DMS 273 treated with DMSO at 0.1 percent for 48 hours (cell line): ENCODE data around the gene FAM120AOS.
A peak's percentile ranks its signal among the peaks of the same experiment; 100 is the strongest.
"Not testable (repeated sequence)": the region's sequence is repeated elsewhere in the genome, so short reads cannot be mapped to it uniquely, and the experiment has no call there.

Experiments used
- DNase-seq: peaks from one replicate; lab custom pipeline; 2025; lab: John Stamatoyannopoulos, UW

FAM120AOS gene

GRCh38 chr9:93467062-93467416 is 13.7 kb upstream of the FAM120AOS start:
- DNase-seq = no peak

DNA sequence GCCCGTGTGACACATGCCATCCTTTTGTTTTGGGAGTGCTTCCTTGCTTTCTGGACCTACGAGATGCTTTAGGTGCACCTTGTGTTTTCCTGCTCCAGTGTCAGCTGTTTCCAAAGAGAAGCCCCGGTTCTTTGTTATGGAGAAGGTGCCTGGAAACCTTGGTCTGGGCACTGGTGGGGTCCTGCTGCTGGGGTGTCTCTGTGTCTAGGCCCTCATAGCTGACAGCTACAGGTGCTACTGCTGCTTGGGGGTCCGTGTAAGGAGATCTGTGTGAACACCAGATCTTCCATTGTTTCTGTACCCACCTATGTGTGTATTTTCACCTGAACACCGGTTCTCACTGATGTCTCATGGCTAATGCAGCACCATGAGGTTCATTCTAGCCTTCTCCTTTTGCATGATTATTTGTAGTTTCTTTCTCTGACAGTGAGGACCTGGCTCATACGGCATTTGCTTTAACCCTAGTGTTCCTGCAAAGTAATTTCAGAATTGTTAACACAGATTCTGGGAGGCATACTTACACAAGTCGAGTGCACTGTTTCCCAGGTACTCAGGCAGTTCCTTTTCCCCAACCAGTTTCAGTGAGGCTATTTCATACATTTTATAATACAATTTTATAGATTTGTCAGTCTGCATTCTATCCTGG is 13.2 kb upstream of the FAM120AOS start:
- no peak for DNase-seq

DNA sequence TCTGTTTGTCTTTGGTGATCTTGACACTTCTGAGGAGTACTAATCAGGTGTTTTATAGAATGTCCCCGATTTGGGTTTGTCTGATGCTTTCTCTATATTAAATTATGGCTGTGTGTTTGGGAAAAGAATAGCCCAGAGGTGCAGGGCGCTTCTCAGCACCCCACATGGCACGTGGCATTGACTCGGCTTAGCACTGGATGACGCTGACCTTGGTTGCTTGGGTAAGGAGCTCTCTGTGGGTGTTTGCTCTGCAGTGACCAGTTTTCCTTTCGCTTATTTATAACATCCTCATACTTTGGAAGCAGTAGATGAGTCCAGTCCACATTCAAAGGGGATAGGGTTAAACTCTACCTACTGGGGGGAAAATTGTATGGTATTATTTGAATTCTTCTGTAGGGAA is 12.5 kb upstream of the FAM120AOS start:
- DNase-seq = no peak

DNA sequence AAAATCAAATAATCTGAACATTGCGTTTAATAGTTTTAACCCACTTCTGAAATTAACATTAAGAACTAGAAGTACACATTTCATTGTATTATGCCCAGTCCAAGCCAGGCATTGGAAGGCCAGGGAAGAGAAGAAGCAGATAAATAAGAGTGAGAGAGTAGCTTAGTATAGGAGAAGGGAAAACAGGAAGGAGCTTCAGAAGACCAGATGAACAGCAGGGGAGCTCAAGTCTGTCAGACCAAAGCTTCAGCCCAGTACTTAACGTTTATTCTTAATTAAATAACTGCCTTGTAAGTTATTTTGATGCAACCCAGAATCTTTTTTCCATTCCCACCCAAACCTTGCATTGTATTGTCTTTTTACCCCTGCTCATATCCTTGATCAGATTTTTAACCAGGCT is 11.5 kb upstream of the FAM120AOS start:
- no peak for DNase-seq

DNA sequence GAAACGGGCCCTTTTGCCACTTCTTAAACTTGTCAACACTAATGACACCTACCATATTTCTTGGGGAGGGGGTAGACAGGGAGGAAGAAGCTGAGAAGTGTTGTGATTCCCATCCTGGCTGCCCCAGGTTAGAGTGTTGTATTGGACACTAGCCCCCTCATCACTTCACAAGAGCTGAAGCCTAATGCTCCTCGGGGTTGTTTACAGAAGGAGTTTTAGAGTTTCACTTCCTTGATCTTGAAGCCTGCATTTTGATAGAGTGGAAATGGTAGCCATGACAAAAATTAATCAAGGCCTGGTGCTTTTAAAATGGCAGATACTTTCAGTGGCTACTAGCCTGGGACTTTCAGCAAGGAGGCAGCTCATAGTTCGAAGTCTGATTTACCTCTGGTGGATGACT is 11.0 kb upstream of the FAM120AOS start:
- no peak for DNase-seq

- DNase-seq = no peak
Measured at GRCh38 chr9:93463638-93464248, 10.4 kb upstream of the FAM120AOS start.

- DNase-seq = no peak
Measured at GRCh38 chr9:93461821-93462220, 8.4 kb upstream of the FAM120AOS start.

DNA sequence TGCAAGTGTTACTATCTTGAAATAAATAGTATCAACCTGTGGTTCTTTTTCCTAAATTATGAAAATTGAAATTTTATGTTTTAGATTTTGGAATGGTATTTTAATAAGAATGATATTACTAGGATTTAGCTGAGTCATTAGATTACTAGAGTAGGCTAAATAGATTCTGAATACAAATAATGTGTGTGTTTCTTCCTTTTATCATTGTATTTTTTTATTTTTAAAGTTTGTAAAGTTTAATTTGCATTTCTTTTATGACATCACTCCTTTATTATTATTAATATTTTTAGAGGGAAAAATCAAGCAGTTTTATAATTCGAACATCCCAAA is 8.0 kb upstream of the FAM120AOS start:
- no peak for DNase-seq

DNA sequence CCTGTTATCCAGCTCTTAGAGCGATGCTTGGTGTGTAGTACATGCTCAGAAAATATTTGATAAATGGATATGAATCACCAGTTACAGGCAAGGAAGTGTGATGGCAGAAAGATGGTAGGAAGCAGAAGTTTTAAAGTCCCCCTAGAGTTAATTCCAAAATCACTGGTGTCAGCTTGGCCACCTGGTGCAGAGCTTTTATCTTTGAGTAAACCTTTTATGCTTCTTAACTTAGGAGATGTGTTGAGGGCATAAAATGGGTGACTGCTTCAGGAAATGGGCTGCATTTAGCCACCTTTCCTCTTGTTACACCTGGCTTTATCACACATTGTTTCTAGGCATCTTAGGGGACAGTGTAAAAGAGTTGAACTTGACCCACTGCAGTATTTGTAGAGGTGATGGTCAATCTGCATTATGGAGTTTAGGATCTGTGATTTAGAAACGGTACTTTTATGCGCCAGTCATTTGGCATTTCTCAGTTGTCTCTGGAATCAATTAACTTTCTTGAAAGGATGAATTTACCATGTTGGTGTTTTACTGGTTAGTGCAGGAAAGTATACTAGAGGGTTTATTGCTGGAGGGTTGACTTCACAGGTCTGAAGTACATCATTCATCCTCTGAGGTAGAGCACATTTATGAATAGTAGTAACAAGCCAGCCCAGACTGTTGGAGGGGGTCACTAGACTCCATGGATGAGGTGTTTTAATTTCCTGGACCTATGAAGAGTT is 7.5 kb upstream of the FAM120AOS start:
- DNase-seq = no peak

DNA sequence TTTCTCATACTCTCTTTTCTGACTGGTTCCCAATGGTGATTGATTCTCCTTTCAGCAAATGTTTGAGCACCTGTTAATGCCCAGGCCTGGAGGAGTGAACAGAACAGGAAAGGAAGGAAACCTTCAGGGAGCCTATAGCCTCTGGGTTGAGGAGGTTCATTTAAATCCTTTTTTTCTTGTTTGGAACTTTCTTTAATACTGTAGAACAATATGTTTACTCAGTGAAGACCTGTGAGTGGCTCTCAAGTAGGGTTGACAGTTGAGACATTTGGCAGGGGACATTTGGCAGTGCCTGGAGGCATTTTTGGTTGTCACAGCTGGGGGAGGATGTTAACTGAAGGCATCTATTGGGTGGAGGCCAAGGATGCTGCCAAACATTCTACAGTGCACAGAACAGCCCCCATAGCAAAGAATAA is 6.1 kb upstream of the FAM120AOS start:
- no peak for DNase-seq

DNA sequence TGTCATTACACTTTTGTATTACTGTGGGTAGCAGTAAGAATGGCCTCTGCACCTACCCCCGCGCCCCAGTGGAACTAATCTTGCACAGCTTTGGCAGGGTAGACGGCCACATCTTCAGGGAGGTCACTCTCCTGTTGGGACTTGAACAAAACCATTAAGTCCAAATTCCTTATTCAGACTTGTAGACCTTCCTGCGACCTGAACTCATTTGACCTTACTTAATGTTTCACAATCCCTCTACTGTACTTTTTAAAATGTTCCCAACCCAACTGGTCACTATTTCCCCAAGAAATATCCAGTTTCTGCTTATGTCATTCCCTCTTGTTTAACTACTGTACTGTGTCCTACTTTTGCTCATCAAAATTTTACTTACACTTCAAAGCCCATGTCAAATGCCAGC is 5.3 kb upstream of the FAM120AOS start:
- no peak for DNase-seq

- no peak for DNase-seq
Measured at GRCh38 chr9:93457006-93457405, 3.6 kb upstream of the FAM120AOS start.

- DNase-seq = no peak
Measured at GRCh38 chr9:93456504-93456903, 3.1 kb upstream of the FAM120AOS start.

DNA sequence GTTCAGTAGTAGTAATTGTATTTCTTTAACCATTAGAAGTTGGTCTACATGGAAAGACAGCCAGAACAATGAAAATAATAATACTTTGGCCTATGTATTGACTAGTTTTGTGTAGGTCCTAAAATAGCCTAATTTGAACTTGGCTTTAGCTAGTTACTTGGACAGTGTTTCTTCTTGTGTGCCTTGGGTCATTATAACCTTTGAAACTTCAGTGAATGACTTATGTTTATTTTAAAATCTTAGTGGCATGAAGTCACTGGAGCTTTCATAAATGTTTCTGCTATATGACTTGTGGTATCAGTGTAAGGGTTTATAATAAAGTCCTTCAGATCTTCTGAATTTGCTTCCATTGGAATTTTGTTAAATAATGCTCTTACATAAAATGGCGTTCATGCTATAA is 2.6 kb upstream of the FAM120AOS start:
- DNase-seq = no peak

- DNase-seq = no peak
Measured at GRCh38 chr9:93452710-93453046, 703 bp downstream of the FAM120AOS start.

DNA sequence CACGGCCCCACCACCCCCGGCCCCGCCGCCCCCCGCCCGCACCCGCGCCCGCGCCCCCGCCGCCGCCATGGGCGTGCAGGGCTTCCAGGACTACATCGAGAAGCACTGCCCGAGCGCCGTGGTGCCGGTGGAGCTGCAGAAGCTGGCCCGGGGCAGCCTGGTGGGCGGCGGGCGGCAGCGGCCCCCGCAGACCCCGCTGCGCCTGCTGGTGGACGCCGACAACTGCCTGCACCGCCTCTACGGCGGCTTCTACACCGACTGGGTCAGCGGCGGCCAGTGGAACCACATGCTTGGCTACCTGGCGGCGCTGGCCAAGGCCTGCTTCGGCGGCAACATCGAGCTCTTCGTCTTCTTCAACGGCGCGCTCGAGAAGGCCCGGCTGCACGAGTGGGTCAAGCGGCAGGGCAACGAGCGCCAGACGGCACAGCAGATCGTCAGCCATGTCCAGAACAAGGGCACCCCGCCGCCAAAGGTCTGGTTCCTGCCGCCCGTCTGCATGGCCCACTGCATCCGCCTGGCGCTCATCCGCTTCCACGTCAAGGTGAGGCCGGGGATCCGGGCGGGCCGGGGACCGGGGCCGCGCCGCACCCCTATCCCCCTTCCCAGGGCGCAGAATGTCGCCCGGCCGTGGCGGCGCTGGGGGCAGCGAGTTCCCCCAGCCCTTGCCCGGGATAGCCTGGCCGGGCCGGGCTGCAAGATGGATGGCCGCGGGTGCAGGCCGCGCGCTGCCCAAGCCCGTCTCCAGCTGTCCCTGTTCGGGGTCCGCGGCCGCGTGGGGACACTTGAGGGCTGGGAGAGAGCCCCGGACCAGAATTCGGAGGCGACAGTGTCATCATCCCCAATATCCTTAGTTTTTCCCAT is 1.3 kb downstream of the FAM120AOS start:
- peak; percentile 6 for DNase-seq

DNA sequence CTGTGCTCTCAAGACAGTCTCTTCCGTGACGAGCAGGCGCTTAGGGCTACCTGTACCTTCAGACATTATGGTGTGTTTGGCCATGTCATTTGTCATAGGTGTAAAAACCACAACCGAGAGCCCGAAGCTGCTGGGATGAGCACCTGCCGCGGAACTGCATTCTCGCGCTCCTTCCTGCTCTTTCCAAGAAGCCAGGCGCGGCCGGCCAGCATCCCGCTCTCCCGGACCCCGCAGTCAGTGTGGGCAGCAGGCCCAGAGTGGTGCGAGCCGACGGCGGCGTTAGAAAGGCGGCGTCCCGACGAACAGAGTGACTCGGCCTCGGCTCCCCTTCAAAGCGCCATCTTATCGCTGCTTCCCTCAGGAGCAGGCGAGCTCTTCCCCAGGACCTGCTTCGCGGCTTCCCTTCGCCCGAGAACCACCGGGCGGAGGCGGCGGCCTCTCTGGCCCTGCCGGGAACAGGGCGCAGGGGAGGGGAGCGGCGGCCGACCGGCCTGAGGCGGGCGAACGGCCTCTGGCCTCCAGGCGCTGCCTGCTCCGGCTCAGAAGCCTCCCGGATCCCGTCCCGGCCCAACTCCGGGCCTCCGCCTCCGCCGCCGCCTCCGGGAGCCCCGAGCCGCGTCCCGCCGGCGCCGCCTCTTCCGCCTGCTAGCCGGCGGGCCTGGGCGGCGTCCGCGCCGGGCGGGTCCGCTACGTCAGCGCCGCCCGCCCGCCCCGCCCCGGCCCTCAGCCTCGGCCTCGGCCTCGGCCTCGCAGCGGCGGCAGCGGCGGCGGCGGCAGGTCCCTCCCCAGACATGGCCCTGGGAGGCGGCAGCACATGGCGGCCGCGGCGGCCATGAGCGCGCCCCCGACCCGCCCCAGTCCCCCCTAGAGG is 2.2 kb downstream of the FAM120AOS start, which contains the start of gene FAM120A:
TSS of gene FAM120A (plus strand) at position 741 of the 871 bp plus-strand sequence. CDS start 231 bp downstream, outside the sequence.
- peak; percentile 12 for DNase-seq

GRCh38 chr9:93447655-93448054 is 5.7 kb downstream of the FAM120AOS start:
- no peak for DNase-seq

- no peak for DNase-seq
Measured at GRCh38 chr9:93446073-93446472, 7.3 kb downstream of the FAM120AOS start.

GRCh38 chr9:93440896-93441580 is 12.3 kb downstream of the FAM120AOS start:
- DNase-seq = no peak

GRCh38 chr9:93439301-93439700 is 14.1 kb downstream of the FAM120AOS start:
- DNase-seq = not testable (repeated sequence)
